ENCODE data around the gene ENG. TPM values are rescaled to one million over a fixed set of nuclear protein-coding genes. Genes with fewer than 3 reads are reported as not detected.

The ENG gene
- polyA plus RNA-seq, 1 of the 3 experiments (the other 2 are of a cell fraction), result 18.8 TPM

- no peak overlapping the region for H3K4me3 ChIP-seq (ENCODE audit: low read depth in 2 of 2, low read length in 1 of 2)
- no peaks in the 10 kb centered on the region for H3K79me2 ChIP-seq (ENCODE audit: insufficient read depth)
- CTCF ChIA-PET, result interaction anchor here (0.6 to 1.1 kb wide), 3 partner anchors 18 to 33 kb away, joined by 3 to 4 read pairs (median 3); no protein-coding TSS in a partner anchor
- TF ChIP-seq TAF1 (IDR thresholded peaks at IDR 0.05; ENCODE audit: borderline replicate concordance, low read depth, low read length) (no peak), RCOR1 (IDR thresholded peaks at IDR 0.05; ENCODE audit: low read length) (no peak), MEF2A (IDR thresholded peaks at IDR 0.05; ENCODE audit: borderline replicate concordance, low read depth) (no peak), FOSL2 (IDR thresholded peaks at IDR 0.05; ENCODE audit: borderline replicate concordance, low read depth) (no peak), RXRA (IDR thresholded peaks at IDR 0.05; ENCODE audit: borderline replicate concordance, low read depth) (no peak), MAX (IDR thresholded peaks at IDR 0.05; ENCODE audit: low read depth) (no peak), REST (IDR thresholded peaks at IDR 0.05; ENCODE audit: low read depth, low read length) (no peak), TCF12 (IDR thresholded peaks at IDR 0.05) (no peak), CHD2 (IDR thresholded peaks at IDR 0.05; ENCODE audit: low read length, partially characterized antibody) (no peak), FOXM1 (IDR thresholded peaks at IDR 0.05; ENCODE audit: low read depth) (no peak), EP300 (IDR thresholded peaks at IDR 0.05; ENCODE audit: borderline replicate concordance in 1 of 2, low read depth in 1 of 2, low read length in 1 of 2) (no peak), PBX3 (IDR thresholded peaks at IDR 0.05) (no peak), USF2 (IDR thresholded peaks at IDR 0.05; ENCODE audit: borderline replicate concordance, low read depth, low read length) (no peak)
- peaks cover 25 to 51% of the 10 kb centered on the region in 2 experiments for H3K36me3 ChIP-seq (replicated peaks in 1 of 2; ENCODE audit: control insufficient read depth in 1 of 2, insufficient read depth in 2 of 2, low read length in 1 of 2)
- no peaks in the 10 kb centered on the region for H3K9me2 ChIP-seq
- H3K9me3 ChIP-seq, result no peaks in the 10 kb centered on the region
- no peaks in the 10 kb centered on the region for H4K20me1 ChIP-seq (ENCODE audit: insufficient read depth)
- DNase-seq, result no peak
- WGBS (ENCODE audit: low lambda C conversion rate), result 96% methylated on average over 2 of the region's 2 CpGs
- H3K27ac ChIP-seq (ENCODE audit: low read depth in 2 of 2, low read length in 1 of 2), result no peak overlapping the region
- H3K4me1 ChIP-seq (ENCODE audit: control insufficient read depth in 1 of 2, insufficient read depth in 2 of 2, low read depth in 1 of 2, low read length in 1 of 2), result peaks cover 12 to 15% of the 10 kb centered on the region in 2 experiments; a peak in 2 of 4 replicates
- H3K9ac ChIP-seq, result no peak overlapping the region
- H3F3A ChIP-seq (replicated peaks; ENCODE audit: insufficient read depth), result peaks cover 7% of the 10 kb centered on the region
- no peak overlapping the region for H3K4me2 ChIP-seq
- no peak overlapping the region for H2AFZ ChIP-seq (ENCODE audit: low read depth)
- POLR2A ChIA-PET, result no interaction called here
- H3K27me3 ChIP-seq (ENCODE audit: insufficient read depth), result no peaks in the 10 kb centered on the region
These were observed 33.3 kb upstream of the ENG start for GRCh38 chr9:127887792-127888191.

Measured in SK-N-SH (cell line).